HG02840 (cell line): ENCODE measurements around the gene GPX5.
"Not testable (repeated sequence)": the region's sequence is repeated elsewhere in the genome, so short reads cannot be mapped to it uniquely, and the experiment has no call there.

Source experiments
- ATAC-seq: cut with Tn5 transposase; IDR thresholded peaks from one replicate; pipeline ENCODE4 v1.9.1; 2021; ENCODE audit warnings: mild to moderate bottlenecking, moderate library complexity, moderate number of reproducible peaks; ENCODE audit not compliant: unreplicated experiment, low FRiP score

GPX5 gene

DNA sequence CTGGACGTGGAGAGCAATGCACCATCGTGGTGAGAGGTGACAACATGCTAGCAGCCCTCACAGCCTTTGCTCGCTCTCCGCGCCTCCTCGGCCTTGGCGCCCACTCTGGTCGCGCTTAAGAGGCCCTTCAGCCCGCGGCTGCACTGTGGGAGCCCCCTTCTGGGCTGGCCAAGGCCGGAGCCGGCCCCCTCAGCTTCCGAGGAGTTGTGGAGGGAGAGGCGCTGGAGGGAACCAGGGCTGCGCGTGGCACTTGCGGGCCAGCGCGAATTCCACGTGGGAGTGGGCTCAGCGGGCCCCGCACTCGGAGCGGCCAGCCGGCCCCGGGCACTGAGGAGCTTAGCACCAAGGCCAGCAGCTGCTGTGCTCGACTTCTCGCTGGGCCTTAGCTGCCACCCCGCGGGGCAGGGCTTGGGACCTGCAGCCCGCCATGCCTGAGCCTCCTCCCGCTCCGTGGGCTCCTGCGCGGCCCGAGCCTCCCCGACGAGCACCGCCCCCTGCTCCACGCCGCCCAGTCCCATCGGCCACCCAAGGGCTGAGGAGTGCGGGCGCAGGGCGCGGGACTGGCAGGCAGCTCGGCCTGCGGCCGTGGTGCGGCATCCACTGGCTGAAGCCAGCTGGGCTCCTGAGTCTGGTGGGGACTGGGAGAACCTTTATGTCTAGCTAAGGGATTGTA lies 13.9 kb upstream of the GPX5 start:
- no peak for ATAC-seq

DNA sequence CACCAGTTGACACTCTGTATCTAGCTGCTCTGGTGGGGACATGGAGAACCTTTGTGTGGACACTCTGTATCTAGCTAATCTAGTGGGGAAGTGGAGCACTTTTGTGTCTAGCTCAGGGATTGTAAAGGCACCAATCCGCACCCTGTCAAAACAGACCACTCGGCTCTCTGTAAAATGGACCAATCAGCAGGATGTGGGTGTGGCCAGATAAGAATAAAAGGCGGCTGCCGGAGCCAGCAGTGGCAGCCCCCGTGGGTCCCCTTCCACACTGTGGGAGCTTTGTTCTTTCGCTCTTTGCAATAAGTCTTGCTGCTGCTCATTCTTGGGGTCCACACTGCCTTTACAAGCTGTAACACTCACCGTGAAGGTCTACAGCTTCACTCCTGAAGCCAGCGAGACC lies 13.3 kb upstream of the GPX5 start:
- not testable (repeated sequence) for ATAC-seq

GRCh38 chr6:28515676-28516075 lies 10.0 kb upstream of the GPX5 start, which contains the start of gene GPX6:
GPX6 (minus strand) TSS chr6:28515793; CDS start chr6:28515743, 50 bp downstream.
- ATAC-seq = no peak

DNA sequence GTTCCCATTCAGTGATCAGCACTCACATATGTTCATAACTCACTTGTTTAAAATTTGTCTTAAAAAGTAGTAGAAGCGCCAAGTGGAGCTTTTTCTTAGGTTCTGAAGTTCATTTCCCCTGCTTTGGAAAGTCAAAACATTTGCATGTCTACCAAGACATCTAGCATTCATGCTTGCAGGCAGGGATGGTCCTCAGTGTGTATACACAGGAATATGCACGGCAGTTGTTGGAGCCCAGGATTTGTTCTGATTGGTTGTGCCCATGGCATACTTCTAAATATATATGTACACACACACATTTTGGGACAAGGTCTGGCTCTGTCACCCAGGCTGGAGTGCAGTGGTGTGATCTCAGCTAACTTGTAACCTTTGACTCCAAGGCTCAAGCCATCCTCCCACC lies 7.7 kb upstream of the GPX5 start:
- no peak for ATAC-seq

- no peak for ATAC-seq
Observed at GRCh38 chr6:28522594-28523240, 3.0 kb upstream of the GPX5 start.

DNA sequence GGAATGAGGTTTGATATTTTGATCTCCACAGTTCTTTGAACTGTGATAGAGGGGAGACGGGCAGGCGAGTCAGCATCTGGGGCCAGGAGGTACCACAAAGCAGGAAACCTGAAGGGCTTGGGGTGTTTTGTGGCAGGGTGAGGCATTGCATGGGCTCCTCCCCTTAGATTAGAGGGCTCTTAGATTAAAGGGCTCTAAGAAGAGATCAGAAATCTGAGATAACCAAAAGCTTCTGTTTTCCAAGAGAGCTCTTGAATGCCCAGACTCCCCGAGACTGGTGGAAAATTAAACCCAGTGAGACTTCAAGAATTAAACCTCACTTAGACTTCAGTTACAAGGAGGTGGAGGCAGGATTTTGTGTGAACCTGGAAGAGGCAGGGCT lies 2.4 kb upstream of the GPX5 start:
- ATAC-seq = no peak

- ATAC-seq = no peak
Observed at GRCh38 chr6:28530777-28531176, 5.1 kb downstream of the GPX5 start.

GRCh38 chr6:28531479-28532128 lies 5.9 kb downstream of the GPX5 start:
- ATAC-seq = no peak

DNA sequence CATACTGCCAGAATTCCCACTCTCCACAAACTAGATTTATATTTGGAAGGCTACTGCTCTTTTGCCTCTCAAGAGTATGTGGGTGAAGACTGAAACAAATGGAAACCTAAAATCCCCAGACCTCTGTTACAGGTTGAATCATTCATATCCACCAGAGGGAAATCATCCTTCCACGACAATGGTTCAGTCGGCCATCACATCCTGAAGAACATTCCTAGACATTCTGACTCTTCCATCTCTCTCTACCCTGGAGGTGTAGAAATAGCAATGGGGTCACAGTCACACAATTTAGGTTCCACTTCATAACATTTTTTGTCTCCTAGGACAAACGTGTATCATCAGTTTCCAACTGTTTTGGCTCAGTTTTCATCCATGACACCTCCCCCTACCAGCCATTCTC lies 8.6 kb downstream of the GPX5 start:
- no peak for ATAC-seq

GRCh38 chr6:28534875-28535274 lies 9.2 kb downstream of the GPX5 start:
- ATAC-seq = no peak

- no peak for ATAC-seq
Observed at GRCh38 chr6:28537065-28537464, 11.4 kb downstream of the GPX5 start.

DNA sequence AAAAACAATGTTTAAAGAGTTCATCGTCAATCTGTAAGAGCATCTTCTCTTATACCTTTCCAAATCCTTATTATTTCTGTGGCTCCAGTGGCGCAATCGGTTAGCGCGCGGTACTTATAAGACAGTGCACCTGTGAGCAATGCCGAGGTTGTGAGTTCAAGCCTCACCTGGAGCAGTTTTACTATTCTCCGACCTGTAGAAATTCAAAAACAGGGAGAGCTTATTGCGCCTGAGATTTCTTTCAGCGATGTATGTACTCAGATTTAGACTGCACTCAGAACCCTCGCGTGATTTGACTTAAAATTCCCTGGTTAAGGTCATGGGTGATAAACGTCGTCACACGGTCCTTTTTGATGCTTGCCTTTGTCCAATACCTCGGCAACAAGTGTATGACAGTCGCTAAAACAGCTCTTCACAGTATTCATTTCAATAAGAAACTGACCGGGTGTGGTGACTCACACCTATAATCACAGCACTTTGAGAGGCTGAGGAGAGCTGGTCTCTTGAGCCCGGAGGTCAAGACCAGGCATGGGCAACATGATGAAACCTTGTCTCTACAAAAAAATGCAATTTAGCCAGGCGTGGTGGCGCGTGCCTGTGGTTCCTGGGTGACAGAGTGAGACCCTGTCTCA lies 11.9 kb downstream of the GPX5 start:
- no peak for ATAC-seq

DNA sequence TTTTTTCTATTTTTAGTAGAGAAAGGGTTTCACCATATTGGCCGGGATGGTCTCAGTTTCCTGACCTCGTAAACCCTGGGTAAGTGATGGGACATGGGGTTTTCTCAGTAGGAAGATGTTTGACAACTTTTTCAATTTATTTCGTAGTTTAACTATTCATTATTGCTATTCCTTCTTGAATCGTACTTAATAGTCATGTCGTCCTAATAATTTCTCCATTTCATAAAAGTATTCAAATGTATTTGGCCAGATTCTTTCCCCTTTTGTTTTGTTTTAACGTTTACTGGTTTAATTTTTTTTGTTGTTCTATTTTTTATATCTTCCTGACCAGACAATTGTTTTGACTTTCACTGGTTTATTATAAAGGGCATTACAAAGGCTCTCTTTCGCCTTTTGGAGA lies 16.3 kb downstream of the GPX5 start:
- no peak for ATAC-seq

- ATAC-seq = no peak
Observed at GRCh38 chr6:28542440-28543296, 17.0 kb downstream of the GPX5 start.

- no peak for ATAC-seq
Observed at GRCh38 chr6:28543651-28544610, 18.2 kb downstream of the GPX5 start.

DNA sequence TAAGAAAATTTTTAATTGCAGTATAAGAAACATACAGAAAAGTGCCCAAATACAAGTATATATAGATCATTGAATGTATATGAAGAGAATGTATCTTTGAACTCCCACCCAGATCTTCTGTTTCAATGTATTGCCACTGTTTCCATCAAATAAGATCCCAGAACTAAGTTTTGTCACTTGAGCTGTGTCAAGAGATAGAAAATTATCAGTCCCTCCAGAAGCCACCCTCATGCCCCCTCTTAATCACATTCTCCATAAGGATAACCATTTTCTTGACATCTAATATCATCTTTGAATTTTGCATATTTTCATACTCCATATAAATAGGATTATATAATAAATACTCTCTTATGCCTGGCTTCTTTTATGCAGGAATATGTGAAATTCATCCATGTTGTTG lies 20.3 kb downstream of the GPX5 start:
- ATAC-seq = no peak

- ATAC-seq = not testable (repeated sequence)
Observed at GRCh38 chr6:28547003-28547402, 21.3 kb downstream of the GPX5 start.

DNA sequence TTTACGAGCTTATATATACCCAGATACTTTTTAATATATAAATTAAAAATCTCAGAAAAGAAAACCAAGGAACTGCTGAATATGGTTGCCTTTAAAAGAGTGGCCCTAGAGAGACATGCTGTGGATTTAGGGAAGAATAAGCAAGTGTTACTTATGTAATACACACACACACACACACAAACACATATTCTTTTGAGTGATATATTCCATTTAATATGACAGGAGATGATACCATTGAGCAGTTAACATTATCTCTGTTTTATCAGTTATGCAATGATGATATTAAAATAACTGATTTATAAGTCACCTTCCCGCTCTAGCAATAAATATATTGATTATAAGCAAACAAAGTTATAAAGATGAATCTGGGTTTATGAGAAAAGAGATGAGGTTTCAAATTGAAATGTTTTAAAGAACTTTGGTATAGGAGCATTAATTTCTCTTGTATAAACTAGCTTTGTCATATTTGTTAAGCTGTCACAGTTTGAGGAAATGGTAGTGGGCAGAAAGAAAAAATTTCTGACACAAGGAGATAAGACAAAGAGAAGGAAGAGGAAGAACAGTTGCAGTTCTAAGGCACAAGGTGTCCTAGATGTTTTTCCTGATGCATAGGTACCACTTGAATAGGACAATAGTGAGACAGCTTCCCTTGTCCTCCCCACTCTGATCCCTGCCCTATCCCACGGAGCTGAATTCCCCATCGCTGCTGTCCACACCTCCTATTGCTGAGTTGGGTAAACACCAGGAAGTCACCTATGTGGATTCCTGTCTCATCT lies 26.4 kb downstream of the GPX5 start:
- no peak for ATAC-seq
